Naive thymus-derived CD4-positive, alpha-beta T cell (primary cell): ENCODE measurements around the gene RLF. TPM values are rescaled to one million over a fixed set of nuclear protein-coding genes. Genes with fewer than 3 reads are reported as not detected.
A peak's percentile ranks its signal among the peaks of the same experiment; 100 is the strongest.

ENCODE experiments used
- ATAC-seq: fragments of 150-1000 bp; cut with Tn5 transposase; 2 replicates; pipeline ENCODE4 v1.10.0; 2021; ENCODE audit warnings: mild to moderate bottlenecking, moderate library complexity
- CTCF ChIA-PET: fragments of 350-600 bp; sonication (Branson Sonifier 250); formaldehyde crosslinking; loops from one replicate; lab custom pipeline; 2021; ENCODE audit warnings: antibody characterized with exemption; lab: Charles Lee
- POLR2A ChIA-PET: fragments of 350-600 bp; sonication (Branson Sonifier 250); formaldehyde crosslinking; loops from one replicate; lab custom pipeline; 2021; ENCODE audit warnings: antibody characterized with exemption, inconsistent platforms; lab: Charles Lee
- DNase-seq, 9 donors: peaks; one replicate each; pipeline versions ENCODE4 v3.0.0 to v3.0.0-alpha.2; 2020 to 2022; ENCODE audit warnings: mixed read lengths in 1 of 9
- H3K27ac ChIP-seq: one replicate; pipeline ENCODE4 v1.7.0; 2013; ENCODE audit warnings: mild to moderate bottlenecking, low read depth, low read length, moderate library complexity
- H3K27me3 ChIP-seq, 2 donors: one replicate each; pipeline ENCODE4 v1.7.0; 2013; ENCODE audit warnings: low read length in 2 of 2, mild to moderate bottlenecking in 2 of 2, moderate library complexity in 2 of 2; ENCODE audit not compliant: control insufficient read depth in 2 of 2, insufficient read depth in 2 of 2
- H3K36me3 ChIP-seq, 3 experiments: 1 replicate in 2 of 3; 2 replicates in 1 of 3; pipeline ENCODE4 v1.7.0; 2013; ENCODE audit warnings: low read length in 3 of 3, mild to moderate bottlenecking in 3 of 3, moderate library complexity in 1 of 3; ENCODE audit not compliant: insufficient read depth in 3 of 3, control insufficient read depth in 2 of 3
- H3K4me1 ChIP-seq, 2 donors: one replicate each; pipeline ENCODE4 v1.7.0; 2013; ENCODE audit warnings: low read length in 2 of 2, mild to moderate bottlenecking in 2 of 2, moderate library complexity in 1 of 2; ENCODE audit not compliant: control insufficient read depth in 2 of 2, insufficient read depth in 2 of 2
- H3K4me3 ChIP-seq: 2 replicates; pipeline ENCODE4 v1.7.0; 2013; ENCODE audit warnings: mild to moderate bottlenecking, low read length
- H3K9me3 ChIP-seq, 3 experiments: 1 replicate in 2 of 3; 2 replicates in 1 of 3; pipeline ENCODE4 v1.7.0; 2013; ENCODE audit warnings: low read length in 3 of 3; ENCODE audit not compliant: control insufficient read depth in 2 of 3
- H3K27ac Mint-ChIP-seq, 9 donors: one replicate each; pipeline ENCODE4 v1.8.0; 2020 to 2022; ENCODE audit warnings: mixed read lengths in 9 of 9, mild to moderate bottlenecking in 8 of 9, moderate library complexity in 5 of 9, inconsistent platforms in 2 of 9
- H3K27me3 Mint-ChIP-seq, 5 donors: one replicate each; pipeline ENCODE4 v1.8.0; 2021 to 2022; ENCODE audit warnings: mixed read lengths in 5 of 5, mild to moderate bottlenecking in 1 of 5
- H3K36me3 Mint-ChIP-seq, 5 donors: one replicate each; pipeline ENCODE4 v1.8.0; 2020 to 2022; ENCODE audit warnings: mixed read lengths in 5 of 5, mild to moderate bottlenecking in 3 of 5, inconsistent platforms in 1 of 5
- H3K4me1 Mint-ChIP-seq, 7 donors: one replicate each; pipeline ENCODE4 v1.8.0; 2020 to 2022; ENCODE audit warnings: mixed read lengths in 7 of 7, mild to moderate bottlenecking in 3 of 7, inconsistent platforms in 1 of 7
- H3K4me3 Mint-ChIP-seq, 10 donors: one replicate each; pipeline ENCODE4 v1.8.0; 2020 to 2022; ENCODE audit warnings: mild to moderate bottlenecking in 10 of 10, mixed read lengths in 10 of 10, moderate library complexity in 6 of 10, inconsistent platforms in 2 of 10
- H3K9me3 Mint-ChIP-seq, 11 donors: one replicate each; pipeline ENCODE4 v1.8.0; 2020 to 2022; ENCODE audit warnings: mixed read lengths in 11 of 11, mild to moderate bottlenecking in 4 of 11, inconsistent platforms in 1 of 11, moderate library complexity in 1 of 11
- intact Hi-C, 2 donors: fragments of 100-400 bp; cut with micrococcal nuclease; formaldehyde crosslinking; loops; one replicate each; pipeline ENCODE4 v1.15.1; 2023
- polyA plus RNA-seq, 2 donors: library from polyadenylated mRNA; unstranded; fragments of 300-500 nt; fragmentation: Illumina TruSeq; gene quantifications; one replicate each; pipeline ENCODE4 v1.2.3, GENCODE V29; 2021
- total RNA-seq, 6 experiments: library from RNA in 5 of 6; stranded (reverse) in 5 of 6; gene quantifications; 1 replicate in 5 of 6; 2 replicates in 1 of 6; pipeline ENCODE4 v1.2.3 and lab custom pipeline; 2021 to 2026

The RLF gene
- total and polyA plus RNA-seq, 7 experiments from 2014 or later, result 9.9 to 28.6 (median 21.3) TPM

- peaks cover 20 to 51% (median 37%) of the 10 kb centered on the region in 5 donors for H3K36me3 Mint-ChIP-seq
- Histone ChIP-seq H3K27me3 (no peaks in the 10 kb centered on the region), H3K36me3 (peaks cover 15 to 53% (median 15%) of the 10 kb centered on the region in 3 experiments), H3K27ac (no peak overlapping the region), H3K4me1 (no peaks in the 10 kb centered on the region), H3K4me3 (no peak overlapping the region), H3K9me3 (no peaks in the 10 kb centered on the region)
- H3K4me3 Mint-ChIP-seq, result no peak overlapping the region
- ATAC-seq (no peak), DNase-seq (no peak)
- no peaks in the 10 kb centered on the region for H3K27me3 Mint-ChIP-seq
- ChIA-PET CTCF (interaction anchor here (0.6 kb wide), 1 partner anchor 162 kb away, joined by 4 read pairs; no protein-coding TSS in a partner anchor), POLR2A (no interaction called here)
- H3K4me1 Mint-ChIP-seq, result peaks cover 0 to 17% (median 4%) of the 10 kb centered on the region in 7 donors
- no peaks in the 10 kb centered on the region for H3K9me3 Mint-ChIP-seq
- intact Hi-C loops, result no loop called here
- H3K27ac Mint-ChIP-seq, result peak overlapping the region in 1 of 9 donors; percentile 38
Measured at GRCh38 chr1:40272653-40273213, 111.5 kb downstream of the RLF start.

GRCh38 chr1:40273547-40274166 is 112.5 kb downstream of the RLF start:
- ChIA-PET CTCF (interaction anchor here (0.6 kb wide), 2 partner anchors 161 to 195 kb away, joined by 3 to 4 read pairs; no protein-coding TSS in a partner anchor), POLR2A (interaction anchor here (0.6 to 1.2 kb wide), 3 partner anchors 16 to 175 kb away, joined by 3 to 5 read pairs (median 3); partner anchors contain the start of gene ZMPSTE24)
- DNase-seq, result no peak
- no peak for ATAC-seq
- H3K4me1 ChIP-seq, result no peaks in the 10 kb centered on the region
- H3K4me1 Mint-ChIP-seq, result peaks cover 0 to 17% (median 4%) of the 10 kb centered on the region in 7 donors
- no peaks in the 10 kb centered on the region for H3K9me3 ChIP-seq
- H3K4me3 Mint-ChIP-seq, result no peak overlapping the region
- H3K36me3 Mint-ChIP-seq, result peaks cover 20 to 47% (median 37%) of the 10 kb centered on the region in 5 donors
- no peak overlapping the region for H3K27ac ChIP-seq
- H3K27me3 Mint-ChIP-seq, result no peaks in the 10 kb centered on the region
- peaks cover 10 to 44% (median 13%) of the 10 kb centered on the region in 3 experiments for H3K36me3 ChIP-seq
- H3K4me3 ChIP-seq, result no peak overlapping the region
- no peak overlapping the region for H3K27ac Mint-ChIP-seq
- intact Hi-C loops, result no loop called here
- no peaks in the 10 kb centered on the region for H3K9me3 Mint-ChIP-seq
- no peaks in the 10 kb centered on the region for H3K27me3 ChIP-seq

DNA sequence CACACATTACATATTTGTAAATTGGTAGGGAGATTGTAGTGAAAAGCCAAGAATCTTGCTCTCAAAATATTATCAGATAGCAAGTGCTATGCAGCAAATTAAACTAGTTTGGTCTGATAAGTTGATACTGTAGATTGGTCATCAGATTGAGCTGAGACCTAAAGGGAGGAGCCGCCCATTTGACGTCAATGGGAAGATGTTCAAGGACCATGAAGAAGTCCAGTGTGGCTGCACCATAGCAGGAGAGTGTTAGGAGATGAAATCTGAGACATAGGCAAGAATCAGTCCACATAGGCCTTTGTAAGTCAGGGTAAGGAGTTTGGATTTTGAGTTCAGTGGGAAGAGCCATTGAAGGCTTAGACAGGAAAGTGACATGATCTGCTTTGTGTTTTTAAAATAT is 113.1 kb downstream of the RLF start:
- H3K9me3 Mint-ChIP-seq, result no peaks in the 10 kb centered on the region
- POLR2A ChIA-PET, result interaction anchor here (1.1 to 1.2 kb wide), 2 partner anchors 16 to 42 kb away, joined by 3 to 5 read pairs; partner anchors contain the start of gene ZMPSTE24
- no peak overlapping the region for H3K27ac ChIP-seq
- no peak overlapping the region for H3K4me3 Mint-ChIP-seq
- no peaks in the 10 kb centered on the region for H3K27me3 ChIP-seq
- H3K36me3 ChIP-seq, result peaks cover 10 to 47% (median 13%) of the 10 kb centered on the region in 3 experiments
- DNase-seq (no peak), ATAC-seq (no peak)
- H3K27me3 Mint-ChIP-seq, result no peaks in the 10 kb centered on the region
- no peaks in the 10 kb centered on the region for H3K9me3 ChIP-seq
- intact Hi-C loops, result no loop called here
- H3K4me1 ChIP-seq, result no peaks in the 10 kb centered on the region
- peak overlapping the region in 3 of 9 donors; percentile 4 to 42 (median 8) for H3K27ac Mint-ChIP-seq
- peaks cover 20 to 52% (median 39%) of the 10 kb centered on the region in 5 donors for H3K36me3 Mint-ChIP-seq
- CTCF ChIA-PET, result no interaction called here
- no peak overlapping the region for H3K4me3 ChIP-seq
- peaks cover 0 to 17% (median 4%) of the 10 kb centered on the region in 7 donors for H3K4me1 Mint-ChIP-seq

GRCh38 chr1:40276122-40276521 is 114.9 kb downstream of the RLF start:
- peaks cover 0 to 5% (median 2%) of the 10 kb centered on the region in 7 donors for H3K4me1 Mint-ChIP-seq
- ChIA-PET CTCF (no interaction called here), POLR2A (no interaction called here)
- Histone ChIP-seq H3K4me3 (no peak overlapping the region), H3K4me1 (no peaks in the 10 kb centered on the region), H3K27me3 (no peaks in the 10 kb centered on the region), H3K27ac (no peak overlapping the region), H3K9me3 (no peaks in the 10 kb centered on the region), H3K36me3 (peaks cover 3 to 35% (median 8%) of the 10 kb centered on the region in 3 experiments)
- DNase-seq (no peak), ATAC-seq (no peak)
- no peaks in the 10 kb centered on the region for H3K9me3 Mint-ChIP-seq
- H3K36me3 Mint-ChIP-seq, result peaks cover 10 to 47% (median 32%) of the 10 kb centered on the region in 5 donors
- peak overlapping the region in 2 of 9 donors; percentile 3 to 18 for H3K27ac Mint-ChIP-seq
- no peak overlapping the region for H3K4me3 Mint-ChIP-seq
- intact Hi-C loops, result no loop called here
- H3K27me3 Mint-ChIP-seq, result no peaks in the 10 kb centered on the region

GRCh38 chr1:40281853-40282252 is 120.7 kb downstream of the RLF start:
- no peak overlapping the region for H3K4me3 ChIP-seq

More at GRCh38 chr1:40281853-40282252, 120.7 kb downstream of the RLF start:
- H3K9me3 ChIP-seq, result no peaks in the 10 kb centered on the region
- H3K27me3 ChIP-seq, result no peaks in the 10 kb centered on the region
- H3K27me3 Mint-ChIP-seq, result no peaks in the 10 kb centered on the region
- H3K9me3 Mint-ChIP-seq, result no peaks in the 10 kb centered on the region
- no peaks in the 10 kb centered on the region for H3K4me1 ChIP-seq
- peaks cover 0 to 5% (median 0%) of the 10 kb centered on the region in 7 donors for H3K4me1 Mint-ChIP-seq
- intact Hi-C loops, result no loop called here
- H3K4me3 Mint-ChIP-seq, result no peak overlapping the region
- peaks cover 0 to 35% (median 20%) of the 10 kb centered on the region in 5 donors for H3K36me3 Mint-ChIP-seq
- POLR2A ChIA-PET, result no interaction called here
- DNase-seq, result no peak
- no peak overlapping the region for H3K27ac ChIP-seq
- H3K36me3 ChIP-seq, result peaks cover 0 to 32% (median 8%) of the 10 kb centered on the region in 3 experiments
- H3K27ac Mint-ChIP-seq, result peak overlapping the region in 1 of 9 donors; percentile 24
- ATAC-seq, result no peak
- CTCF ChIA-PET, result interaction anchor here (0.6 to 1.0 kb wide), 2 partner anchors 123 to 132 kb away, joined by 3 to 4 read pairs; no protein-coding TSS in a partner anchor
